HG03095 (cell line): ENCODE measurements around the gene ALDH3B2.
"Not testable (repeated sequence)": the region's sequence is repeated elsewhere in the genome, so short reads cannot be mapped to it uniquely, and the experiment has no call there.

Source experiments
- ATAC-seq: cut with Tn5 transposase; IDR thresholded peaks from one replicate; pipeline ENCODE4 v1.9.1; 2021; ENCODE audit warnings: moderate library complexity; ENCODE audit not compliant: unreplicated experiment

Gene ALDH3B2

DNA sequence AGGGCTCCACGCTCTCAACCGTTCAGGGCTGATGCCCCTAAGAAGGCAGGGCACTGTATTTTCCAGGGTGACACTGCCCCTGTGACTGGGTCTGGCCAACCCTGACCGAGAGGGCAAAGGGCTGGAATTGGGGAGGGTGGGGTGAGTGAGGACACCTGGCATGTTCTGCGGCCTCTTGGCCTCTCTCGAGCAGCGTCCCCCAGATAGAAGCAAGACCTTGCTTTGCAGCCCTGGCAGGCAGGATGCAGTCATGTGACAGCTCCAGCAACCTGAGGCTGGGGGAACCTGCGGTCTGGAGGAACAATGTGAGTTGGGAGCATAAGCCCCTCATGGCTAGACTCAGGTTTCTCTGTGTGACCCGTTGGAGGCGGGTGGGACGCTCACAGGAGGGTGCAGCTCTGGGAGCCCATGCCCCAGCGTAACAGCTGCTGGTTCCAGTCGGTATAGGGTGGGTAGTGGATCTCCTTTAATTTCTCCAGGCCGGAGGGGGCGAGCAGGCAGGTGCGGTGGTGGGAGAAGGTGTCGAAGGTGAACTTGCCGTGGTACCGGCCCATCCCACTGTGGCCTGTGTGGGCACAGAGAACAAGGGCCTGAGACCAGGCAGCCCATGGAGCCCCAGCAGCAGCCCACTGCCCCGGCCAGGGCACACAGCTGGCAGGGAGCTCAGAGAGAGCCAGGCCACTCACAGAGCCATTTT, 11.4 kb downstream of the ALDH3B2 start:
- no peak for ATAC-seq

GRCh38 chr11:67662142-67662834, 12.1 kb downstream of the ALDH3B2 start:
- ATAC-seq, result no peak

DNA sequence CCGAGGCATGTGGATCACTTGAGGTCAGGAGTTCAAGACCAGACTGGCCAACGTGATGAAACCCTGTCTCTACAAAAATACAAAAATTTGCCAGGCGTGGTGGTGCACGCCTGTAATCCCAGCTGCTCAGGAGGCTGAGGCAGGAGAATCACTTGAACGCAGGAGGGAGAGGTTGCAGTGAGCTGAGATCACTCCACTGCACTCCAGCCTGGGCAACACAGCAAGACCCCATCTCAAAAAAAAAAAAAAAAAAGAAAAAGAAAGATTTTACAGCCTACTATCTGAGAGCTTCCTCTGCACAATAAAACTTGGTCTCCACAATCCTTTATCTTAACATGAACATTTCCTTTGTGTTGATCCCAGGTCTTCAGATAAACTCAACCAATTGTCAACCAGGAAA, 13.7 kb downstream of the ALDH3B2 start:
- not testable (repeated sequence) for ATAC-seq

DNA sequence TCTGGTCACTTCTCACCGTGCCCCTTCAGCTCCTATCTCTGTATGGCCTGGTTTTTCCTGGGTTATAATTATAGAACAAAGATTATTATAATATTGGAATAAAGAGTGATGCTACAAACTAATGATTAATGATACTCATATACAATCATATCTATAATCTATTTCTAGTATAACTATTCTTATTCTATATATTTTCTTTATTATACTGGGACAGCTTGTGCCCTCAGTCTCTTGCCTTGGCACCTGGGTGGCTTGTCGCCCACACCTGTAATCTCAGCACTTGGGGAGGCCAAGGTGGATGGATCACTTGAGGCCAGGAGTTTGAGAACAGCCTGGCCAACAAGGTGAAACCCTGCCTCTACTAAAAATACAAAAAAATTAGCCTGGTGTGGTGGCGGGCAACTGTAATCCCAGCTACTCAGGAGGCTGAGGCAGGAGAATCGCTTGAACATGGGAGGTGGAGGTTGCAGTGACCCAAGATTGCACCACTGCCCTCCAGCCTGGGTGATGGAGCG, 14.7 kb downstream of the ALDH3B2 start:
- ATAC-seq, result not testable (repeated sequence)

- no peak for ATAC-seq
Measured at GRCh38 chr11:67657300-67657699, 17.1 kb downstream of the ALDH3B2 start.

- no peak for ATAC-seq
Measured at GRCh38 chr11:67656278-67656922, 18.0 kb downstream of the ALDH3B2 start.

- no peak for ATAC-seq
Measured at GRCh38 chr11:67654225-67654624, 20.2 kb downstream of the ALDH3B2 start.

- ATAC-seq, result no peak
Measured at GRCh38 chr11:67652965-67653845, 21.2 kb downstream of the ALDH3B2 start.

- no peak for ATAC-seq
Measured at GRCh38 chr11:67651976-67652781, 22.2 kb downstream of the ALDH3B2 start.

GRCh38 chr11:67649634-67650510, 24.6 kb downstream of the ALDH3B2 start:
- ATAC-seq, result no peak

GRCh38 chr11:67648796-67649613, 25.4 kb downstream of the ALDH3B2 start:
- ATAC-seq, result no peak

GRCh38 chr11:67648140-67648795, 26.2 kb downstream of the ALDH3B2 start:
- no peak for ATAC-seq

GRCh38 chr11:67647471-67647870, 27.0 kb downstream of the ALDH3B2 start:
- no peak for ATAC-seq

- ATAC-seq, result no peak
Measured at GRCh38 chr11:67646535-67647336, 27.7 kb downstream of the ALDH3B2 start.

DNA sequence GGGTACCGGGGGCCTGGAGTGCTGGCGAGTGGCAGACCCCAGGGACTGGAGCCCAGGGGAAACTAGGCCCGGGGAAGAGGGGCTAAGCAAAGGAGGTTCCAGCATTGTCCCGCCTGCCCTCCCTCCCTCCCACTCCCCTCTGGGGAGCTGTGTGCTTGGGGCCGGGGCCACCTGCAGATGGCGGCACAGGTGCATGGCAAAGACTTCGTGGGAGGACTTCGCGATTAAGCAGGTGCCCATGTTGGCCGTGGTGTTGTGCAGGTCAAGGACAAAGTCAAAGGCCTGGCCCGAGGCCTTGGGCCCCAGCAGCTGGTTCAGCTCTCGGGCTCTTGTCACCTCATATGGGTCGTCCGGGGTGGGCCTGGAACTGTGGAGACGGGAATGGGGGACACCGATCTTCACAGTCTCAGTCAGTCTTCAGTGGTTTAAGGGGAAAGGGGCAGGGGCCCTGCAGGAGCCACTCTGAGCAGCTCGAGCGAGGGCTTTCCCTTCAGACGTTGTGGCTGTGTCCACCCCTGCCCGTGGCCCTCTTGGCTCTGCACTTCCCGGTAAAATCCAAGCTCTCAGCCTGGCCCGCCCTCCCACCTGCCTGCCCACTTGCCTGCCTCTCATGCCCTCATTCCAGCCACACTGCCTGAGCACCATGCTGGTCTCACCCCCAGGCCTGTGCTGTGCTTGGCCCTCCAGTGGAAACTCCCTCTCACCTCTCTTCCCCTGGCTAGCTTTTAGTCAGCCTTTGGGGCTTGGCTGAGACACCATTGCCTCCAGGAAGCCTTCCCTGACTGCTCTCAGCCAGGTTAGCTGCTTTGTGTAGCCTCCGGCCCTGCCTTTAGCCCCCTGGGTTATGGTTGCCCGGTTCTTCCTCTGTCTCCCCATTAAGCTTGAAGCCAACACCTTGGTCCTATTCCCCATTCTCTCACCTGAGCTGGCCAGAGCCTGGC, 28.6 kb downstream of the ALDH3B2 start:
- ATAC-seq, result no peak
